ENCODE measurements around the gene UBR4. TPM values are rescaled to one million over a fixed set of nuclear protein-coding genes. Genes with fewer than 3 reads are reported as not detected.

The UBR4 gene
- total RNA-seq, 2 experiments from 2014 or later = 116 to 125 TPM

GRCh38 chr1:19045898-19046880, 163.9 kb downstream of the UBR4 start:
- H3K27ac Mint-ChIP-seq = no peak overlapping the region
- intact Hi-C loops (cut with DNase I, micrococcal nuclease) = no loop called here
- Histone ChIP-seq H3K4me1 (ENCODE audit: insufficient read depth, low read length) (peaks cover 3% of the 10 kb centered on the region), H3K36me3 (ENCODE audit: insufficient read depth, low read length) (no peaks in the 10 kb centered on the region), H3K27me3 (ENCODE audit: control insufficient read depth in 1 of 2, insufficient read depth in 2 of 2, low read length in 2 of 2) (peaks cover 0 to 2% of the 10 kb centered on the region in 2 experiments), H3K4me3 (ENCODE audit: low read length) (no peak overlapping the region), H3K9me3 (ENCODE audit: control insufficient read depth in 1 of 2, insufficient read depth in 1 of 2, low read length in 2 of 2) (no peaks in the 10 kb centered on the region), H3K27ac (ENCODE audit: low read depth in 1 of 2, low read length in 2 of 2) (no peak overlapping the region)
- no peak for ATAC-seq (ENCODE audit: poor library complexity)
- peaks cover 4% of the 10 kb centered on the region for H3K4me1 Mint-ChIP-seq (ENCODE audit: low read depth)
- ChIA-PET CTCF (no interaction called here), POLR2A (interaction anchor here (1.4 kb wide), 1 partner anchor 28 kb away, joined by 3 read pairs; no protein-coding TSS in a partner anchor)
- no peak overlapping the region for H3K4me3 Mint-ChIP-seq
- peaks cover 8% of the 10 kb centered on the region for H3K27me3 Mint-ChIP-seq
- H3K36me3 Mint-ChIP-seq (ENCODE audit: low read depth) = no peaks in the 10 kb centered on the region
- DNase-seq = no peak
- TF ChIP-seq CTCF (IDR thresholded peaks at IDR 0.05) = no peak
- H3K9me3 Mint-ChIP-seq = no peaks in the 10 kb centered on the region

GRCh38 chr1:19044975-19045831, 164.9 kb downstream of the UBR4 start:
- Mint-ChIP-seq H3K4me1 (ENCODE audit: low read depth) (peaks cover 4% of the 10 kb centered on the region), H3K27me3 (peaks cover 13% of the 10 kb centered on the region), H3K4me3 (no peak overlapping the region), H3K9me3 (no peaks in the 10 kb centered on the region), H3K36me3 (ENCODE audit: low read depth) (no peaks in the 10 kb centered on the region), H3K27ac (no peak overlapping the region)
- peaks cover 3% of the 10 kb centered on the region for H3K4me1 ChIP-seq (ENCODE audit: insufficient read depth, low read length)
- no peak for TF ChIP-seq CTCF (IDR thresholded peaks at IDR 0.05)
- ChIA-PET CTCF (no interaction called here), POLR2A (interaction anchor here (1.4 kb wide), 1 partner anchor 29 kb away, joined by 3 read pairs; no protein-coding TSS in a partner anchor)
- H3K4me3 ChIP-seq (ENCODE audit: low read length) = no peak overlapping the region
- peaks cover 0 to 2% of the 10 kb centered on the region in 2 experiments for H3K27me3 ChIP-seq (ENCODE audit: control insufficient read depth in 1 of 2, insufficient read depth in 2 of 2, low read length in 2 of 2)
- no peak overlapping the region for H3K27ac ChIP-seq (ENCODE audit: low read depth in 1 of 2, low read length in 2 of 2)
- no peaks in the 10 kb centered on the region for H3K9me3 ChIP-seq (ENCODE audit: control insufficient read depth in 1 of 2, insufficient read depth in 1 of 2, low read length in 2 of 2)
- intact Hi-C loops (cut with DNase I, micrococcal nuclease) = no loop called here
- ATAC-seq (ENCODE audit: poor library complexity) (no peak), DNase-seq (peak in 1 of 14 experiments; percentile 32)
- no peaks in the 10 kb centered on the region for H3K36me3 ChIP-seq (ENCODE audit: insufficient read depth, low read length)

GRCh38 chr1:19044471-19044870, 165.6 kb downstream of the UBR4 start:
- ChIA-PET CTCF (no interaction called here), POLR2A (interaction anchor here (0.7 to 1.4 kb wide), 2 partner anchors 30 to 1744 kb away, joined by 3 read pairs; no protein-coding TSS in a partner anchor)
- ATAC-seq (ENCODE audit: poor library complexity) (no peak), DNase-seq (no peak)
- Mint-ChIP-seq H3K27me3 (peaks cover 17% of the 10 kb centered on the region), H3K36me3 (ENCODE audit: low read depth) (no peaks in the 10 kb centered on the region), H3K4me3 (no peak overlapping the region), H3K4me1 (ENCODE audit: low read depth) (peaks cover 4% of the 10 kb centered on the region), H3K27ac (no peak overlapping the region), H3K9me3 (no peaks in the 10 kb centered on the region)
- Histone ChIP-seq H3K9me3 (ENCODE audit: control insufficient read depth in 1 of 2, insufficient read depth in 1 of 2, low read length in 2 of 2) (no peaks in the 10 kb centered on the region), H3K4me1 (ENCODE audit: insufficient read depth, low read length) (peaks cover 3% of the 10 kb centered on the region), H3K27ac (ENCODE audit: low read depth in 1 of 2, low read length in 2 of 2) (no peak overlapping the region), H3K36me3 (ENCODE audit: insufficient read depth, low read length) (no peaks in the 10 kb centered on the region), H3K4me3 (ENCODE audit: low read length) (no peak overlapping the region), H3K27me3 (ENCODE audit: control insufficient read depth in 1 of 2, insufficient read depth in 2 of 2, low read length in 2 of 2) (peaks cover 0 to 5% of the 10 kb centered on the region in 2 experiments)
- no peak for TF ChIP-seq CTCF (IDR thresholded peaks at IDR 0.05)
- intact Hi-C loops (cut with DNase I, micrococcal nuclease) = no loop called here

Data from CD4-positive, alpha-beta T cell (primary cell).